HCT116 (cell line): Measurements from ENCODE around the gene GRIA2. TPM values are rescaled to one million over a fixed set of nuclear protein-coding genes. Genes with fewer than 3 reads are reported as not detected.

Experiments used
- ATAC-seq: fragments of 200-7000 bp; cut with Tn5 transposase; 2 replicates; pipeline ENCODE4 v1.9.1; 2020; ENCODE audit warnings: mild to moderate bottlenecking, moderate library complexity
- BruUV-seq: library from RNA; stranded (reverse); fragments of 400-500 nt; replicated peaks from 2 replicates; lab custom pipeline; 2021; lab: Mats Ljungman, UMichigan
- CTCF ChIA-PET: fragments of 300-600 bp; sonication (Branson Sonifier 250); formaldehyde crosslinking; loops from one replicate; lab custom pipeline; 2021; ENCODE audit warnings: antibody characterized with exemption; lab: Charles Lee
- POLR2A ChIA-PET: fragments of 300-600, 350-600 bp; sonication (Branson Sonifier 250); formaldehyde crosslinking; loops from one replicate; lab custom pipeline; 2021; ENCODE audit warnings: antibody characterized with exemption; lab: Charles Lee
- RAD21 ChIA-PET, 2 experiments: fragments of 300-600 bp; sonication (Branson Sonifier 250); formaldehyde crosslinking; loops; one replicate each; lab custom pipeline; 2023; ENCODE audit warnings: low total read pairs in 2 of 2; ENCODE audit not compliant: uncharacterized antibody in 2 of 2, unreplicated experiment in 2 of 2, low non-redundant PET in 1 of 2; lab: Charles Lee
- DNase-seq: peaks from one replicate; pipeline ENCODE4 v3.0.0-alpha.2; 2010; ENCODE audit warnings: low read depth, low spot score
- H2AFZ ChIP-seq: fragments of 200-600 bp; shearing (Covaris generic), sonication (generic); 2 replicates; pipeline ENCODE4 v1.6.1; 2017; ENCODE audit warnings: low read depth, mixed run types, mixed read lengths, antibody characterized with exemption, low read length; ENCODE audit not compliant: poor library complexity, severe bottlenecking
- H3K27ac ChIP-seq: 2 replicates; pipeline ENCODE4 v1.5.1; 2012; ENCODE audit warnings: low read depth, low read length
- H3K27me3 ChIP-seq: fragments of 200-600 bp; sonication (generic); 2 replicates; pipeline ENCODE4 v1.6.1; 2016; ENCODE audit warnings: mixed run types, low read length, mixed read lengths; ENCODE audit not compliant: insufficient read depth
- H3K36me3 ChIP-seq, 2 experiments: fragments of 200-500 bp in 1 of 2; fragments of 200-600 bp in 1 of 2; sonication (Bioruptor generic) in 1 of 2; sonication (generic) in 1 of 2; 2 replicates each; pipeline versions ENCODE4 v1.5.1 to v1.6.1; 2014 to 2016; ENCODE audit warnings: low read length in 2 of 2, inconsistent platforms in 1 of 2, mixed read lengths in 1 of 2, mixed run types in 1 of 2; ENCODE audit not compliant: insufficient read depth in 2 of 2, control insufficient read depth in 1 of 2
- H3K4me1 ChIP-seq, 2 experiments: fragments of 200-600 bp in 1 of 2; sonication (generic) in 1 of 2; 2 replicates each; pipeline versions ENCODE4 v1.5.1 to v1.6.1; 2012 to 2017; ENCODE audit warnings: low read length in 2 of 2, inconsistent platforms in 1 of 2, mild to moderate bottlenecking in 1 of 2, mixed read lengths in 1 of 2, mixed run types in 1 of 2, moderate library complexity in 1 of 2; ENCODE audit not compliant: insufficient read depth in 2 of 2, control insufficient read depth in 1 of 2
- H3K4me2 ChIP-seq: fragments of 200-600 bp; sonication (generic); 2 replicates; pipeline ENCODE4 v1.6.1; 2017; ENCODE audit warnings: mixed run types, low read length, mixed read lengths
- H3K4me3 ChIP-seq, 2 experiments: fragments of 200-600 bp in 1 of 2; sonication (generic) in 1 of 2; replicated peaks in 1 of 2; 2 replicates each; pipeline ENCODE4 v1.5.1; 2011 to 2016; ENCODE audit warnings: low read length in 2 of 2, control low read depth in 1 of 2, low read depth in 1 of 2, mild to moderate bottlenecking in 1 of 2, mixed read lengths in 1 of 2, mixed run types in 1 of 2
- H3K79me2 ChIP-seq: fragments of 200-600 bp; sonication (generic); 2 replicates; pipeline ENCODE4 v1.6.1; 2017; ENCODE audit warnings: mild to moderate bottlenecking, mixed run types, low read length, moderate library complexity, mixed read lengths; ENCODE audit not compliant: insufficient read depth
- H3K9ac ChIP-seq: fragments of 200-600 bp; sonication (generic); 2 replicates; pipeline ENCODE4 v1.6.1; 2016; ENCODE audit warnings: low read length, mixed read lengths
- H3K9me2 ChIP-seq: fragments of 200-600 bp; sonication (generic), shearing (Covaris generic); 2 replicates; pipeline ENCODE4 v1.6.1; 2017; ENCODE audit warnings: mixed run types, mild to moderate bottlenecking, moderate library complexity; ENCODE audit not compliant: insufficient read depth
- H3K9me3 ChIP-seq, 2 experiments: fragments of 200-500 bp in 1 of 2; fragments of 200-600 bp in 1 of 2; sonication (Bioruptor generic) in 1 of 2; sonication (generic) in 1 of 2; 2 replicates each; pipeline ENCODE4 v1.6.1; 2014 to 2017; ENCODE audit warnings: low read length in 2 of 2, mixed read lengths in 2 of 2, inconsistent platforms in 1 of 2, low read depth in 1 of 2, mild to moderate bottlenecking in 1 of 2, mixed run types in 1 of 2, moderate library complexity in 1 of 2; ENCODE audit not compliant: control insufficient read depth in 1 of 2, insufficient read depth in 1 of 2
- H4K20me1 ChIP-seq: fragments of 200-600 bp; sonication (generic), shearing (Covaris generic); 2 replicates; pipeline ENCODE4 v1.6.1; 2017; ENCODE audit warnings: mixed run types, mild to moderate bottlenecking, moderate library complexity; ENCODE audit not compliant: insufficient read depth
- CBX3 ChIP-seq: IDR thresholded peaks from 2 replicates; pipeline ENCODE4 v1.6.1; 2012; ENCODE audit warnings: low read depth
- CEBPB ChIP-seq: IDR thresholded peaks from 2 replicates; pipeline ENCODE4 v1.6.1; 2012; ENCODE audit warnings: low read depth
- ELF1 ChIP-seq: IDR thresholded peaks from 2 replicates; pipeline ENCODE4 v1.6.1; 2012; ENCODE audit warnings: low read depth, borderline replicate concordance
- EZH2phosphoT487 ChIP-seq: fragments of 200-600 bp; IDR thresholded peaks from 2 replicates; pipeline ENCODE4 v1.6.1; 2018; ENCODE audit warnings: antibody characterized with exemption, borderline replicate concordance
- POLR2A ChIP-seq: IDR thresholded peaks from 2 replicates; pipeline ENCODE4 v1.7.0; 2011; ENCODE audit warnings: borderline replicate concordance; ENCODE audit not compliant: insufficient read depth, insufficient read length; ENCODE audit errors: extremely low read depth
- POLR2AphosphoS5 ChIP-seq: IDR thresholded peaks from 2 replicates; pipeline ENCODE4 v1.6.1; 2011; ENCODE audit warnings: mild to moderate bottlenecking, low read depth, low read length, moderate library complexity
- RAD21 ChIP-seq: IDR thresholded peaks from 2 replicates; pipeline ENCODE4 v1.6.1; 2012; ENCODE audit warnings: low read depth, mild to moderate bottlenecking
- SP1 ChIP-seq: IDR thresholded peaks from 2 replicates; pipeline ENCODE4 v1.6.1; 2012; ENCODE audit warnings: low read depth
- TCF7L2 ChIP-seq: IDR thresholded peaks from 2 replicates; pipeline ENCODE4 v1.7.0; 2011; ENCODE audit warnings: borderline replicate concordance, inconsistent platforms; ENCODE audit not compliant: insufficient read depth, insufficient read length; ENCODE audit errors: extremely low read depth
- ZNF274 ChIP-seq: fragments of 200-500 bp; sonication (Bioruptor generic); IDR thresholded peaks from 2 replicates; pipeline ENCODE4 v1.6.1; 2014; ENCODE audit warnings: mild to moderate bottlenecking, low read depth, low read length, inconsistent platforms
- intact Hi-C: fragments of 100-400 bp; cut with micrococcal nuclease; formaldehyde crosslinking; loops from 2 replicates; pipeline ENCODE4 v1.10.0; 2022
- total RNA-seq: library from RNA; stranded (reverse); gene quantifications from one replicate; pipeline ENCODE4 v1.2.1, GENCODE V29; 2021; ENCODE audit not compliant: unreplicated experiment
- TF ChIP-seq, protein P1 (sequence below): IDR thresholded peaks from 2 replicates; pipeline ENCODE4 v1.6.1; 2012

The GRIA2 gene
- total RNA-seq, 1 experiment from 2014 or later = not detected

DNA sequence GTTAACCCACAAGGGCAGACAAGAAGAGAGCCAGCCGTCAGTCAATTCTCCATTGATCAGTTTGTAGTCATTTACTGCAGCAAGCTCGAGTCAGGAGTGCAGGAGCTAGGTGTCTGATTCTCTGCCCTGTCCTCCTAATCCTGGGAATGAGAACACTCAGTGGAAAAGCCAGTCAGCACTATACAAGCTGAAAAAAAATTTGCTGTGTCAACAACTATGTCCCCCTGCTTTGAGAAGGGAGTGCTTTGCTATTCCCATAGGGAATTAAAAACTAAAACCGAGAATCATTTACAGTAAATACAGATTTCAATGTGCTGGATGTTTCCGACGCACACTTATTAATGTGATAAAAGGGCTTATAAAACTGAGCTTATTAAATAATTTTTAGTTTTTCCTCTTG is 84.2 kb downstream of the GRIA2 start:
- no peak for TF ChIP-seq CBX3
- TF ChIP-seq, protein P1, sequence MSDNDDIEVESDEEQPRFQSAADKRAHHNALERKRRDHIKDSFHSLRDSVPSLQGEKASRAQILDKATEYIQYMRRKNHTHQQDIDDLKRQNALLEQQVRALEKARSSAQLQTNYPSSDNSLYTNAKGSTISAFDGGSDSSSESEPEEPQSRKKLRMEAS = no peak
- TF ChIP-seq ELF1 = no peak
- no peak for TF ChIP-seq TCF7L2
- no peak for TF ChIP-seq SP1
- TF ChIP-seq RAD21 = no peak
- Histone ChIP-seq H3K27me3 (no peaks in the 10 kb centered on the region), H2AFZ (no peak overlapping the region), H3K4me1 (no peaks in the 10 kb centered on the region), H3K4me2 (no peak overlapping the region), H3K9ac (no peak overlapping the region), H3K9me2 (no peaks in the 10 kb centered on the region), H3K27ac (no peak overlapping the region), H3K4me3 (no peak overlapping the region), H3K9me3 (no peaks in the 10 kb centered on the region), H3K79me2 (no peaks in the 10 kb centered on the region), H3K36me3 (no peaks in the 10 kb centered on the region), H4K20me1 (no peaks in the 10 kb centered on the region; the same call in 1 of the 2 replicates)
- DNase-seq (no peak), ATAC-seq (no peak)
- ChIA-PET CTCF (no interaction called here), POLR2A (no interaction called here), RAD21 (no interaction called here)
- intact Hi-C loops = no loop called here
- no TSS peak for BruUV-seq

DNA sequence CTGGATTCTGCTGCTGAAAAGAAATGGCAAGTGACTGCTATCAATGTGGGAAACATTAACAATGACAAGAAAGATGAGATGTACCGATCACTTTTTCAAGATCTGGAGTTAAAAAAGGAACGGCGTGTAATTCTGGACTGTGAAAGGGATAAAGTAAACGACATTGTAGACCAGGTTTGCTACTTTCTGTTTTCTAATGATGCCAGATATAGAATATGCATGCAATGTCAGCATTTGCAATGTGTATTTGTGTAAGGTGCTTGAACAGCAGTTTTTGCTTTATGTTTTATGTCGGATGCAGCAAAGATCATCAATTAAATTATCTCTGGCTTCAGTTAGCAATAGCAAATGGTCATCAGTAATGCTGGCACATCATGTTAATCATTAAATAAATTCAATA is 92.2 kb downstream of the GRIA2 start:
- no peak overlapping the region for H3K4me3 ChIP-seq
- intact Hi-C loops = no loop called here

More for the DNA sequence above, 92.2 kb downstream of the GRIA2 start:
- Histone ChIP-seq H2AFZ (no peak overlapping the region), H3K9ac (no peak overlapping the region), H3K36me3 (no peaks in the 10 kb centered on the region), H3K4me1 (no peaks in the 10 kb centered on the region), H3K79me2 (no peaks in the 10 kb centered on the region), H4K20me1 (no peaks in the 10 kb centered on the region), H3K27ac (no peak overlapping the region), H3K27me3 (no peaks in the 10 kb centered on the region), H3K9me3 (no peaks in the 10 kb centered on the region), H3K9me2 (no peaks in the 10 kb centered on the region), H3K4me2 (no peak overlapping the region)
- no peak for ATAC-seq
- no peak for TF ChIP-seq POLR2A
- TF ChIP-seq CEBPB = no peak
- TF ChIP-seq ZNF274 = no peak
- TF ChIP-seq EZH2phosphoT487 = no peak
- TF ChIP-seq POLR2AphosphoS5 = no peak
- no TSS peak for BruUV-seq
- no peak for DNase-seq
- ChIA-PET POLR2A (no interaction called here), CTCF (no interaction called here), RAD21 (no interaction called here)
